Heart left ventricle (tissue), 16 donors: ENCODE results near the gene CRACDL. TPM values are rescaled to one million over a fixed set of nuclear protein-coding genes. Genes with fewer than 3 reads are reported as not detected.

ENCODE experiments used
- ATAC-seq, 4 donors: fragments of 200-7000 bp; cut with Tn5 transposase; one replicate each; pipeline ENCODE4 v1.9.1; 2020 to 2022; ENCODE audit warnings: moderate library complexity in 4 of 4, mild to moderate bottlenecking in 3 of 4, moderate number of reproducible peaks in 1 of 4
- DNase-seq, 5 donors: peaks; one replicate each; pipeline ENCODE4 v3.0.0-alpha.2; 2020
- H3K27ac ChIP-seq, 12 donors: fragments of 200-600 bp; sonication (generic) in 4 of 12; one replicate each; pipeline versions ENCODE4 v1.5.0 to v1.8.0; 2016 to 2022; ENCODE audit warnings: mild to moderate bottlenecking in 2 of 12
- H3K27me3 ChIP-seq, 9 donors: fragments of 200-600 bp; sonication (generic) in 2 of 9; one replicate each; pipeline versions ENCODE4 v1.5.1 to v1.8.0; 2016 to 2022; ENCODE audit warnings: mild to moderate bottlenecking in 3 of 9
- H3K36me3 ChIP-seq, 9 donors: fragments of 200-600 bp; sonication (generic) in 2 of 9; one replicate each; pipeline versions ENCODE4 v1.5.0 to v1.8.0; 2018 to 2022; ENCODE audit warnings: mild to moderate bottlenecking in 2 of 9
- H3K4me1 ChIP-seq, 12 donors: fragments of 200-600 bp; sonication (generic) in 4 of 12; one replicate each; pipeline versions ENCODE4 v1.5.0 to v1.8.0; 2016 to 2022; ENCODE audit warnings: mild to moderate bottlenecking in 3 of 12
- H3K4me3 ChIP-seq, 12 donors: fragments of 200-600 bp; sonication (generic) in 4 of 12; one replicate each; pipeline versions ENCODE4 v1.5.0 to v1.8.0; 2017 to 2022; ENCODE audit warnings: mild to moderate bottlenecking in 9 of 12, moderate library complexity in 4 of 12
- H3K9me3 ChIP-seq, 12 donors: fragments of 200-600 bp; sonication (generic) in 4 of 12; one replicate each; pipeline versions ENCODE4 v1.5.0 to v1.8.0; 2016 to 2022; ENCODE audit warnings: mild to moderate bottlenecking in 1 of 12
- POLR2A ChIP-seq, 2 donors: fragments of 450-650 bp; IDR thresholded peaks; one replicate each; pipeline ENCODE4 v1.6.1; 2017; ENCODE audit warnings: antibody characterized with exemption in 2 of 2, mild to moderate bottlenecking in 2 of 2, moderate library complexity in 2 of 2
- WGBS, 4 donors: extraction: QIAGEN DNeasy Blood & Tissue Kit in 2 of 4; methylation state at CpG; one replicate each; pipeline versions ENCODE4 v1.1.5 to v1.1.7; 2013 to 2018; 5-methylcytosine and 5-hydroxymethylcytosine counted together
- intact Hi-C, 10 donors: fragments of 100-400 bp; cut with DNase I; formaldehyde crosslinking; loops; one replicate each; pipeline versions ENCODE4 v1.11.1 to v1.14.2; 2022
- polyA plus RNA-seq, 2 donors: library from polyadenylated mRNA; stranded (reverse); fragments of 200-250 nt; gene quantifications; one replicate each; pipeline ENCODE4 v1.2.3, GENCODE V29; 2013
- total RNA-seq, 9 donors: library from RNA; depleted of rRNA in 2 of 9; stranded (reverse); fragments of >200 nt in 2 of 9; fragmentation: NEBNext Ultra II Directional in 3 of 9; extraction: Animal tissue kit (Norgen Biotek cat#: 25700) in 3 of 9; gene quantifications; one replicate each; pipeline versions ENCODE4 v1.1.0 to v1.2.4, GENCODE V29; 2016 to 2023
- TF ChIP-seq, protein P1 (sequence below), 12 donors: fragments of 200-600 bp; sonication (generic) in 4 of 12; IDR thresholded peaks; one replicate each; pipeline versions ENCODE4 v1.5.0 to v1.8.0; 2018 to 2022; ENCODE audit warnings: antibody characterized with exemption in 12 of 12, mild to moderate bottlenecking in 5 of 12
- donor health status: ischemic (EF 13 %, LVEDD 7.1; RV severe dilation, severe dysfunction).
- donor health status: healthy with polysubstance abuse.
- donor health status: DM: no; HTN: yes; CAD: no.
- donor health status: DM: no; HTN: no; CAD: no.
- donor health status: ischemic (EF 25% LVEDD 6.9; RV normal size, moderate dysfunction).
- donor health status: ischemic (EF 25% LVEDD 5.7; RV mildly dilated, moderate dysfunction).
- donor health status: healthy.
- donor health status: DM: yes; HTN: yes; CAD: no.
- donor health status: ischemic (EF 35%, LVEDD 5.7; RV mildly dilated, moderate dysfunction).
- donor health status: nonischemic (EF 11% LVEDD 7.7; RV severe dilation, severe dysfunction).
- donor health status: DM: yes; HTN: yes; CAD: no.
- donor health status: PGD.
- donor health status: ischemic (EF 29% LVEDD 5.4; RV normal size, mild dysfunction).
- donor health status: nonischemic (EF 23%, LVEDD 6.1; RV moderate dilation, normal function).

CRACDL gene
- total and polyA plus RNA-seq, 11 donors = 1.1 to 7.4 (median 2.9) TPM

- 83 to 92% (median 87%) methylated on average over 2 of the region's 2 CpGs for WGBS, 4 donors
- DNase-seq (no peak), ATAC-seq (no peak)
- Histone ChIP-seq H3K9me3 (no peaks in the 10 kb centered on the region), H3K27ac (no peak overlapping the region), H3K36me3 (no peaks in the 10 kb centered on the region), H3K27me3 (no peaks in the 10 kb centered on the region), H3K4me1 (peaks cover 0 to 22% (median 10%) of the 10 kb centered on the region in 12 donors), H3K4me3 (no peak overlapping the region)
- TF ChIP-seq, protein P1, sequence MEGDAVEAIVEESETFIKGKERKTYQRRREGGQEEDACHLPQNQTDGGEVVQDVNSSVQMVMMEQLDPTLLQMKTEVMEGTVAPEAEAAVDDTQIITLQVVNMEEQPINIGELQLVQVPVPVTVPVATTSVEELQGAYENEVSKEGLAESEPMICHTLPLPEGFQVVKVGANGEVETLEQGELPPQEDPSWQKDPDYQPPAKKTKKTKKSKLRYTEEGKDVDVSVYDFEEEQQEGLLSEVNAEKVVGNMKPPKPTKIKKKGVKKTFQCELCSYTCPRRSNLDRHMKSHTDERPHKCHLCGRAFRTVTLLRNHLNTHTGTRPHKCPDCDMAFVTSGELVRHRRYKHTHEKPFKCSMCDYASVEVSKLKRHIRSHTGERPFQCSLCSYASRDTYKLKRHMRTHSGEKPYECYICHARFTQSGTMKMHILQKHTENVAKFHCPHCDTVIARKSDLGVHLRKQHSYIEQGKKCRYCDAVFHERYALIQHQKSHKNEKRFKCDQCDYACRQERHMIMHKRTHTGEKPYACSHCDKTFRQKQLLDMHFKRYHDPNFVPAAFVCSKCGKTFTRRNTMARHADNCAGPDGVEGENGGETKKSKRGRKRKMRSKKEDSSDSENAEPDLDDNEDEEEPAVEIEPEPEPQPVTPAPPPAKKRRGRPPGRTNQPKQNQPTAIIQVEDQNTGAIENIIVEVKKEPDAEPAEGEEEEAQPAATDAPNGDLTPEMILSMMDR (IDR thresholded peaks at IDR 0.05) = no peak
- TF ChIP-seq POLR2A (IDR thresholded peaks at IDR 0.05) = no peak
- intact Hi-C loops = no loop called here
Measured at GRCh38 chr2:98815795-98816194, 120.2 kb downstream of the CRACDL start.

GRCh38 chr2:98811766-98812165 is 124.3 kb downstream of the CRACDL start:
- Histone ChIP-seq H3K4me3 (no peak overlapping the region), H3K36me3 (no peaks in the 10 kb centered on the region), H3K27ac (no peak overlapping the region), H3K9me3 (no peaks in the 10 kb centered on the region), H3K27me3 (no peaks in the 10 kb centered on the region), H3K4me1 (peaks cover 0 to 11% (median 6%) of the 10 kb centered on the region in 12 donors)
- TF ChIP-seq, protein P1 (IDR thresholded peaks at IDR 0.05) = no peak
- TF ChIP-seq POLR2A (IDR thresholded peaks at IDR 0.05) = no peak
- DNase-seq = no peak
- 94 to 98% (median 95%) methylated on average over 2 of the region's 2 CpGs for WGBS, 4 donors
- no peak for ATAC-seq
- intact Hi-C loops = no loop called here

- 73 to 89% (median 78%) methylated on average over 3 of the region's 3 CpGs for WGBS, 4 donors
- ATAC-seq = no peak
- no peaks in the 10 kb centered on the region for H3K9me3 ChIP-seq
- H3K27me3 ChIP-seq = no peaks in the 10 kb centered on the region
- H3K27ac ChIP-seq = no peak overlapping the region
- no peak for TF ChIP-seq POLR2A (IDR thresholded peaks at IDR 0.05)
- TF ChIP-seq, protein P1 (IDR thresholded peaks at IDR 0.05) = no peak
- peaks cover 4 to 23% (median 16%) of the 10 kb centered on the region in 12 donors for H3K4me1 ChIP-seq
- H3K4me3 ChIP-seq = no peak overlapping the region
- H3K36me3 ChIP-seq = no peaks in the 10 kb centered on the region
- intact Hi-C loops = no loop called here
- DNase-seq = no peak
Measured at GRCh38 chr2:98810588-98810928, 125.5 kb downstream of the CRACDL start.

GRCh38 chr2:98809878-98810587 is 126.0 kb downstream of the CRACDL start:
- Histone ChIP-seq H3K4me3 (no peak overlapping the region), H3K27me3 (no peaks in the 10 kb centered on the region), H3K27ac (no peak overlapping the region), H3K36me3 (no peaks in the 10 kb centered on the region), H3K9me3 (no peaks in the 10 kb centered on the region), H3K4me1 (peaks cover 6 to 29% (median 21%) of the 10 kb centered on the region in 12 donors)
- ATAC-seq = no peak
- no peak for TF ChIP-seq POLR2A (IDR thresholded peaks at IDR 0.05)
- TF ChIP-seq, protein P1 (IDR thresholded peaks at IDR 0.05) = no peak
- DNase-seq = no peak
- 77 to 87% (median 81%) methylated on average over 7 of the region's 7 CpGs for WGBS, 4 donors
- intact Hi-C loops = no loop called here
